K562 (cell line): Measurements from ENCODE around the gene SLA2. TPM values are rescaled to one million over a fixed set of nuclear protein-coding genes. Genes with fewer than 3 reads are reported as not detected.
A peak's percentile ranks its signal among the peaks of the same experiment; 100 is the strongest.

Source experiments
- ATAC-seq: fragments of 200-7000 bp; cut with Tn5 transposase; 3 replicates; pipeline ENCODE4 v1.9.1; 2020; ENCODE audit warnings: moderate library complexity
- BruUV-seq: library from RNA; stranded (reverse); fragments of 400-500 nt; replicated peaks from 2 replicates; lab custom pipeline; 2021; lab: Mats Ljungman, UMichigan
- CTCF ChIA-PET: fragments of 300-600 bp; formaldehyde crosslinking; extraction: SDS; loops from one replicate; lab custom pipeline; 2021; ENCODE audit warnings: low intra/inter-chr PET ratio; lab: Yijun Ruan, JAX
- POLR2A ChIA-PET: fragments of 300-600, 350-650 bp; sonication (Branson Sonifier 250); formaldehyde crosslinking; extraction: SDS; loops from one replicate; lab custom pipeline; 2021; ENCODE audit warnings: antibody characterized with exemption, inconsistent platforms; lab: Yijun Ruan, JAX
- DNase-seq, 4 experiments: peaks; one replicate each; pipeline versions ENCODE4 v3.0.0 to v3.0.0-alpha.2; 2011 to 2018; ENCODE audit warnings: low spot score in 3 of 4, mixed read lengths in 3 of 4; ENCODE audit errors: extremely low read depth in 1 of 4
- FAIRE-seq: peaks from 2 replicates; lab custom pipeline; 2011; peaks lifted over from hg19 to GRCh38; lab: Jason Lieb, UNC
- H2AFZ ChIP-seq: 2 replicates; pipeline ENCODE4 v1.6.0; 2011; ENCODE audit warnings: low read depth, low read length, control low read depth, inconsistent platforms
- H3K27ac ChIP-seq: fragments of 200-600 bp; 3 replicates; pipeline ENCODE4 v1.8.0; 2011; ENCODE audit warnings: low read depth, mild to moderate bottlenecking, control low read depth, inconsistent platforms, low read length, moderate library complexity, mixed read lengths; ENCODE audit errors: extremely low read depth
- H3K27me3 ChIP-seq, 2 experiments: fragments of 300-600 bp in 1 of 2; 2 replicates in 1 of 2; 3 replicates in 1 of 2; pipeline versions ENCODE4 v1.6.0 to v1.8.0; 2011; ENCODE audit warnings: inconsistent platforms in 2 of 2, low read length in 2 of 2, mild to moderate bottlenecking in 1 of 2, mixed read lengths in 1 of 2, moderate library complexity in 1 of 2; ENCODE audit not compliant: control insufficient read depth in 2 of 2, insufficient read depth in 2 of 2
- H3K36me3 ChIP-seq: fragments of 300-600 bp; 3 replicates; pipeline ENCODE4 v1.8.0; 2011; ENCODE audit warnings: mild to moderate bottlenecking, low read length, inconsistent platforms; ENCODE audit not compliant: control insufficient read depth, insufficient read depth
- H3K4me1 ChIP-seq, 2 experiments: fragments of 200-600 bp in 1 of 2; replicated peaks in 1 of 2; 2 replicates in 1 of 2; 3 replicates in 1 of 2; pipeline versions ENCODE4 v1.5.1 to v1.8.0; 2011; ENCODE audit warnings: inconsistent platforms in 2 of 2, low read length in 2 of 2, mild to moderate bottlenecking in 1 of 2, mixed read lengths in 1 of 2, moderate library complexity in 1 of 2; ENCODE audit not compliant: control insufficient read depth in 2 of 2, insufficient read depth in 2 of 2
- H3K4me2 ChIP-seq: 2 replicates; pipeline ENCODE4 v1.6.1; 2011; ENCODE audit warnings: low read length, control low read depth, inconsistent platforms, mixed read lengths; ENCODE audit not compliant: insufficient read depth
- H3K4me3 ChIP-seq: fragments of 200-600 bp; sonication (generic), shearing (Covaris generic); 2 replicates; pipeline ENCODE4 v1.5.1; 2016; ENCODE audit warnings: control low read depth, inconsistent platforms
- H3K79me2 ChIP-seq: fragments of 200-600 bp; 3 replicates; pipeline ENCODE4 v1.8.0; 2011; ENCODE audit warnings: low read length, inconsistent platforms; ENCODE audit not compliant: control insufficient read depth, insufficient read depth
- H3K9ac ChIP-seq, 2 experiments: 2 replicates each; pipeline versions ENCODE4 v1.6.0 to v1.6.1; 2011; ENCODE audit warnings: low read depth in 2 of 2, low read length in 2 of 2, control low read depth in 1 of 2, inconsistent platforms in 1 of 2, mild to moderate bottlenecking in 1 of 2, mixed read lengths in 1 of 2; ENCODE audit not compliant: insufficient read depth in 1 of 2
- H3K9me1 ChIP-seq: one replicate; pipeline ENCODE4 v1.6.0; 2011; ENCODE audit warnings: inconsistent platforms, mild to moderate bottlenecking, low read length, moderate library complexity; ENCODE audit not compliant: control insufficient read depth, insufficient read depth
- H3K9me3 ChIP-seq: replicated peaks from 2 replicates; pipeline ENCODE4 v1.5.1; 2011; ENCODE audit warnings: low read depth, low read length, inconsistent platforms; ENCODE audit not compliant: control insufficient read depth, insufficient read depth
- H4K20me1 ChIP-seq: replicated peaks from 2 replicates; pipeline ENCODE4 v1.6.1; 2011; ENCODE audit warnings: low read length, inconsistent platforms, mixed read lengths; ENCODE audit not compliant: control insufficient read depth, insufficient read depth
- DMBX1 ChIP-seq: fragments of 250-450 bp; sonication (Bioruptor Pico); IDR thresholded peaks from 2 replicates; pipeline ENCODE4 v1.8.0; 2022; ENCODE audit warnings: inconsistent platforms, mild to moderate bottlenecking, moderate library complexity, borderline replicate concordance
- ETS1 ChIP-seq: conservative IDR thresholded peaks from 2 replicates; pipeline ENCODE4 v1.6.1; 2011; ENCODE audit warnings: low read depth, mild to moderate bottlenecking, low read length; ENCODE audit not compliant: control insufficient read depth
- MTA1 ChIP-seq: fragments of 450-650 bp; IDR thresholded peaks from 2 replicates; pipeline ENCODE4 v1.6.1; 2017; ENCODE audit warnings: borderline replicate concordance
- NFIC ChIP-seq: fragments of 450-650 bp; IDR thresholded peaks from 2 replicates; pipeline ENCODE4 v1.6.1; 2017; ENCODE audit warnings: mild to moderate bottlenecking, inconsistent platforms
- NUFIP1 ChIP-seq: fragments of 450-650 bp; IDR thresholded peaks from 2 replicates; pipeline ENCODE4 v1.6.1; 2018; ENCODE audit not compliant: partially characterized antibody
- THRB ChIP-seq: fragments of 450-650 bp; formaldehyde crosslinking; conservative IDR thresholded peaks from 2 replicates; pipeline ENCODE4 v1.4.0; 2022; ENCODE audit warnings: mild to moderate bottlenecking, missing genetic modification characterization
- ZNF408 ChIP-seq: fragments of 250-450 bp; sonication (Bioruptor Pico); IDR thresholded peaks from 2 replicates; pipeline ENCODE4 v1.4.0; 2020; ENCODE audit warnings: low read depth, mild to moderate bottlenecking, moderate library complexity
- ZNF41 ChIP-seq: fragments of 250-450 bp; sonication (Bioruptor Pico); conservative IDR thresholded peaks from 2 replicates; pipeline ENCODE4 v1.4.0; 2020; ENCODE audit warnings: mild to moderate bottlenecking
- WGBS: fragments of 100-300 bp; shearing (Covaris generic); methylation state at CpG from one replicate; pipeline ENCODE4 v1.1.6; 2016; ENCODE audit warnings: low coverage, mixed read lengths; ENCODE audit not compliant: insufficient coverage; ENCODE audit errors: missing lambda C conversion rate; 5-methylcytosine and 5-hydroxymethylcytosine counted together
- in situ Hi-C: fragments of 300-500 bp; cut with MboI; formaldehyde crosslinking; loops from 4 replicates; pipeline ENCODE4 v1.15.0; 2018; ENCODE audit warnings: inconsistent platforms, mixed read lengths
- intact Hi-C: fragments of 100-400 bp; cut with micrococcal nuclease; formaldehyde crosslinking; loops from 2 replicates; pipeline ENCODE4 v1.14.2; 2022
- polyA plus RNA-seq, 8 experiments: library from polyadenylated mRNA; depleted of rRNA in 4 of 8; stranded (reverse) in 5 of 8; unstranded in 3 of 8; fragments of >200 nt; fragmentation: Nextera tagmentation in 2 of 8; fragmentation: Illumina TruSeq in 1 of 8; extraction: Ambion mirVana in 2 of 8; extraction: Trizol in 1 of 8; gene quantifications; 2 replicates each; pipeline versions ENCODE4 v1.2.1 to v1.2.3, GENCODE V29; 2011 to 2014; ENCODE audit warnings: inconsistent platforms in 1 of 8, missing spikeins in 1 of 8
- total RNA-seq, 7 experiments: library from RNA; depleted of rRNA in 6 of 7; stranded (reverse); fragments of >200 nt in 6 of 7; fragmentation: Illumina TruSeq in 2 of 7; extraction: Trizol in 2 of 7; gene quantifications; 2 replicates each; pipeline versions ENCODE4 v1.2.1 to v1.2.3, GENCODE V29; 2011 to 2021; ENCODE audit warnings: low replicate concordance in 1 of 7
- TF ChIP-seq, protein P1 (sequence below), 2 experiments: fragments of 450-650 bp in 1 of 2; sonication (generic) in 1 of 2; formaldehyde crosslinking; conservative IDR thresholded peaks; 2 replicates each; pipeline versions ENCODE4 v1.4.0 to v1.8.1; 2020 to 2022; ENCODE audit warnings: mild to moderate bottlenecking in 1 of 2, missing genetic modification reagents in 1 of 2

SLA2 gene
- total and polyA plus RNA-seq, 9 of the 15 experiments (the other 6 are each of a cell fraction or from before 2014, with no cell fraction given), result 0.07 TPM; not detected in 7

DNA sequence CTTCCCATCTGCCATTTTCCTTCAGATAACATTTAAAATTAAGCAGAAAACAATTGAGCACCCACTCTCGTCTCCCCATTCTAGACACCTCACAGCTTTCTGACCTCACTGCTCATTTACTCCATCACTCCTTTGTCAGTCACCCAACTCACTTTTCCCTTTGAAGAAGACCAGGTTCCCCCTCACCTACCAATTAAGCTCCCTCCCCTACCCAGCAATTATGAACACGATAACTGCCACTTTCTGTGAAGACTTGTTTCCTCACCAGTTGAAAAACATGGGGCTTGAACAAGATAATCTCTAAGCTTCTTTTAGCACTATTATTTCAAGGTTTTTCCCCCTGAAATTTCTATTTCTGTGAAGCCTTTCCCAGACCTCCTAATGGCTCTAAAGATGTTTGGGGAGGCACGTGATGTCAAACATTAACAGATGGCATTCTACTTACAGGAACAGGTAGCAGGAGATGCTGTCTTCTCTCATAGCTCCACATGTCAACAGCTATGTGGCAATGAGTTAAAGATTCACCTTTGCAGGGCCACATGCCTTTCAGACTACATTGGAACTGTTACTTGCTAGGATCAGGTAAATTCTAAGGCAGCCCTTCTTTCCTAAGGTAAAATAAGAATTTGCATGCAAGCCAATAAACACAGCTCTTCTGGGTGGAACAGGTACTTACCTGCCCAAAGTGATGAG is 24.8 kb upstream of the SLA2 start (continued):
- no peak for TF ChIP-seq ETS1

DNA sequence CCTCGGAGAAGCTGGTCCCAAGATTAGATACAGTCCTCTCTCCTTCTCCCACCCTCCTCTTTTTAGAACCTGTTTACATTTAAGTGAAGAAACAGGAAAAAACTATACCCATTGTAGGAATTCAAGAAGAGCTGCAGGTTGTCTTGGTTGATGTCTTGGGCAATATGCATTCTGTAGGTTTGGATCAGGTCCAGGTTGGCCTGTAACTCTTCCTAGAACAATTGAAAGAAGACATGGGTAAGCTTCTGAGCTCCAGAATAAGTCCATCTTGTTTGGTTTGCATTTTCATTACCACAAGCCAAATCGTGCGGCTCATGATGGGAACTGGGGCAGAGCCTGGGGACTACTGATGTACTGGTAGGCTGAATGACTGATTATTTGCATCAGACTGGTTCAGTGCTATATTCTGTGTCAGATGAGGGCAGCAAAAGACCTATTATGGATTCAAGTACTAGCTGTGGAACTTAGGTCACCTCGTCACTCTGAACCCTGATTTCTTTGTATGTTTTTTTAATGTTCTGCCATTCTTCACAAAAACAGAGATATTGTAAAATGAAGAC is 20.3 kb upstream of the SLA2 start:
- 48% methylated on average over 4 of the region's 4 CpGs for WGBS
- DNase-seq (peak in 1 of 4 experiments; percentile 40), FAIRE-seq (peak; percentile 75), ATAC-seq (peak; percentile 79)
- BruUV-seq, result no TSS peak
- H3K79me2 ChIP-seq, result no peaks in the 10 kb centered on the region
- no peak overlapping the region for H3K9ac ChIP-seq
- no peak overlapping the region for H3K4me2 ChIP-seq
- intact Hi-C loops, result loop anchor here (2.0 to 10.0 kb wide), 2 partner anchors 89 to 221 kb away; no protein-coding TSS in a partner anchor
- H3K27me3 ChIP-seq, result no peaks in the 10 kb centered on the region
- no peak overlapping the region for H3K27ac ChIP-seq
- H2AFZ ChIP-seq, result no peak overlapping the region
- H3K9me3 ChIP-seq, result no peaks in the 10 kb centered on the region
- no peaks in the 10 kb centered on the region for H3K9me1 ChIP-seq
- in situ Hi-C loops, result no loop called here
- H3K4me1 ChIP-seq, result no peaks in the 10 kb centered on the region
- no peak overlapping the region for H3K4me3 ChIP-seq
- H3K36me3 ChIP-seq, result peaks cover 18% of the 10 kb centered on the region; the same call in 1 of the 3 replicates
- POLR2A ChIA-PET, result interaction anchor here (1.7 kb wide), 1 partner anchor 15 kb away, joined by 6 read pairs; no protein-coding TSS in a partner anchor
- CTCF ChIA-PET, result interaction anchor here (0.7 to 2.7 kb wide), 3 partner anchors 88 to 221 kb away, joined by 3 to 16 read pairs (median 4); no protein-coding TSS in a partner anchor
- no peaks in the 10 kb centered on the region for H4K20me1 ChIP-seq
- TF ChIP-seq THRB (CRISPR knock-in tag) (no peak), MTA1 (no peak), NFIC (peak; percentile 26), DMBX1 (CRISPR knock-in tag) (no peak), NUFIP1 (no peak), ZNF408 (no peak), ZNF41 (CRISPR knock-in tag) (no peak)
- TF ChIP-seq, protein P1, sequence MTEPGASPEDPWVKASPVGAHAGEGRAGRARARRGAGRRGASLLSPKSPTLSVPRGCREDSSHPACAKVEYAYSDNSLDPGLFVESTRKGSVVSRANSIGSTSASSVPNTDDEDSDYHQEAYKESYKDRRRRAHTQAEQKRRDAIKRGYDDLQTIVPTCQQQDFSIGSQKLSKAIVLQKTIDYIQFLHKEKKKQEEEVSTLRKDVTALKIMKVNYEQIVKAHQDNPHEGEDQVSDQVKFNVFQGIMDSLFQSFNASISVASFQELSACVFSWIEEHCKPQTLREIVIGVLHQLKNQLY (CRISPR knock-in tag; conservative IDR thresholded peaks at IDR 0.05), result no peak
